DND-41 (cell line): ENCODE measurements around the gene FADS1.

Source experiments
- CTCF ChIP-seq: IDR thresholded peaks from 2 replicates; pipeline ENCODE4 v1.5.1; 2012; ENCODE audit warnings: borderline replicate concordance, low read length, moderate library complexity, mild to moderate bottlenecking; ENCODE audit not compliant: poor library complexity, severe bottlenecking; ENCODE audit errors: extremely low read depth
- EZH2 ChIP-seq: IDR thresholded peaks from 3 replicates; pipeline ENCODE4 v1.6.1; 2012; ENCODE audit warnings: borderline replicate concordance, low read depth, mild to moderate bottlenecking, moderate library complexity, low read length, inconsistent platforms; ENCODE audit not compliant: severe bottlenecking

GRCh38 chr11:61756147-61756451 is 60.7 kb downstream of the FADS1 start:
- TF ChIP-seq CTCF (no peak), EZH2 (no peak)
